Suppressor macrophage treated with lipopolysaccharide for 4 hours (primary cell): ENCODE results near the gene AP1G1.
A peak's percentile ranks its signal among the peaks of the same experiment; 100 is the strongest.
"Not testable (repeated sequence)": the region's sequence is repeated elsewhere in the genome, so short reads cannot be mapped to it uniquely, and the experiment has no call there.

Experiments
- DNase-seq: peaks from one replicate; pipeline ENCODE4 v3.0.0-alpha.2; 2020

The AP1G1 gene

DNA sequence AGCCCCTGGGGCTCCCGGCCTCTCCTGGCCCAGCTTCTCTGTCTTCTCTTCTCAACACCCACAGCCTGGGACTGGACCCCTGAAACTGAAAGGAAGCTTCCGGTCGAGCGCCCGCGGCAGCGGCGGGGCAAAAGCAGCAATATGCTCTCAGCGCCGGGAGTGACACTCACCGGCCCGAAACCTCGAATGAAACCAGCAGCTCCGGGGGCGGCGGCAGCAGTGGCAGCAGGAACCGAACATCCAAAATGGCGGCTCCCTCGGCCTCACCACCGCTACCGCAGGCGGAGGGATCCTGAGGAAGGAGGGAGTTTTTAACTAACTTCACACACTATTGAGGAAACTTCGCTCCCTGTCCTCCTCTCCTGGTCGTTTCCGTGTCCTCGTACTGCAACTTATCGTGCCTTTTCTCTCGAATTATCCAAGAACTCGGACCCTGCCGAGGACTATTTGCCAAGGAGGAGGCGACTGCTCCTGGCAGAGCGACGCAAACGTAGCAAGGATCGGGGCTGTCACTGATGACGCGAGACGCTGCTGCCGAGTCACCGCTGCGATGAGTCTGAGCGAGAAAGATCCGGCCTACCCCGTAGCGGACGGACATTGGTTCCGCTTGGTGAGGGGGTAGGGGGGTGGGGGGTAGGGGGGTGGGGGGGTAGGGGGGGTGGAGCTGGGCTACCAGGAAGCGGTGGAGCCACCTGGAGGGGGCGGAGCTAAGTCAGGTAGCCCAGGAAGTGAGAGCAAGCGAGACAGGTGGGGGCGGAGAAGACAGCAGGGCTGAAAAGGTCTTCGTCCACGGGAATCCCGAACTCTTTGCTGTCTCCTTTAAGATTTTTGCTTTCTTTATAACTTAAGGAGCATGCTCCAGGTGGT is at the start of gene AP1G1:
AP1G1 (minus strand) TSS at position 242 of the 867 bp plus-strand sequence. CDS start 19,355 bp downstream, outside the sequence.
- peak; percentile 97 for DNase-seq

GRCh38 chr16:71855937-71856662 is 47.5 kb upstream of the AP1G1 start:
- no peak for DNase-seq

DNA sequence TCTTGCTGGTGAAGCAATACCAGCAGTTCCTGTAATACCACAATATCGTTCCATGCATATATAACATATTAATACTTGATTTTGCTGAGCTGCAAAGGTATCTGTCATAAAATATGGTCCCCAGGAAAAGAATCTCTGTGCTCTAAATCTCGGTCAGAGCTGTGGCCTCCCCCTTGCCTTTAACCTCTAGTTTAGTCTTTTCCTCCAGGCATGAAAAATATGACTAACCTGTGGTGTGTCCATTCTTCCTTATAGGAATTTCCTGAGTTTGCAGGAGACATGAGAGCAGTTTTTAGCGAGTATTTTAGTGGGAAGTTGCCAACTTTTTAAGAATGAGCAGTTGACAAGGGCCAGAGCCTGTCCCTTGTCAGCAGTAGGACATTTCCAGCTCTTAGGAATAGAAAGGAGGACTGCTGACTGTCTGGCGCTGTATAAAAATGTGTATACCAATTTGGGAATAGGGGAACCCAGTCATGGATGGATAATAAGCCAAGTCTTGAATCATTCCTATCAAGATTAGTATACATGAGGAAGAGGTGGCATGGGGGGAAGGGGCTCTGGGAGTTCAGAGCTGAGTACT is 45.8 kb upstream of the AP1G1 start:
- no peak for DNase-seq

DNA sequence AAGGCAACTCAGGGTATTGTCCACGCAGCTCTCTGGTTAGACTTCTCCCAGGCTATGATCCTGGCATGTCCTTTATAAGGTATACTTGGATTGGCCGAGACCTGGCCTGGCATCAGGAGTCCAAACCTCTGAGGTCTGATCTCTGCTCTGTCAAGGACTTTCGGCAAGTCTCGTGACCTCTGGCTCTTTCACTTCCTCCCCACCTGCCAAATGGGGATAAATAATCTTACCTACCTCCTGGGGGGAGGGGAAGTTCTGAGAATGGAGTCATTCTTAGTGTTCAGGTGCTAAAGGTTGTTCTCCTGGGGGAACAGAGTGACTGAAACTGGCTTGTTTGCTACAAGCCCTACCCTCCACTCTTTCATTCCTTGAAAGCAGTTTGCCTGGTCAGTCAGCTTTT is 44.8 kb upstream of the AP1G1 start:
- no peak for DNase-seq

GRCh38 chr16:71852561-71852960 is 43.9 kb upstream of the AP1G1 start:
- DNase-seq, result no peak

- DNase-seq, result no peak
These were observed 43.5 kb upstream of the AP1G1 start for GRCh38 chr16:71852158-71852557.

- DNase-seq, result no peak
These were observed 43.1 kb upstream of the AP1G1 start for GRCh38 chr16:71851746-71852145.

DNA sequence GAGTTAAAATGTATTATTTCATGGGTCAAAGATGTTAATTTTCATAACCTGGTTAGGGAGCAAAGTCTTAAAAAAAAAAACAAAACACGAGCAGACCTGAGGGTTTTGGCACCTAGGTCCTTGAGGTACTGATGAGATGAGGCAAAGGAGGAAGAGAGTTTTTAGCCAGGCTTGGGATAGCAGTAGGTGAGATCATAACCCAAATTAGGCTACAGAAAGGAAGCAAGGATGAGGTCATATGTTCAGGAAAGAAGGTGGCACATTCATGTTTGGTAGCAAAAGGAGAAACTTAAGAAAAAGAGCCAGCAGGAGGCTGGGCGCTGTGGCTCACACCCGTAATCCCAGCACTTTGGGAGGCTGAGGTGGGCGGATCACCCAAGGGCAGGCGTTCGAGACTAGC is 40.0 kb upstream of the AP1G1 start:
- no peak for DNase-seq

GRCh38 chr16:71847096-71847495 is 38.5 kb upstream of the AP1G1 start:
- DNase-seq, result no peak

GRCh38 chr16:71846431-71846830 is 37.8 kb upstream of the AP1G1 start:
- DNase-seq, result peak; percentile 17

DNA sequence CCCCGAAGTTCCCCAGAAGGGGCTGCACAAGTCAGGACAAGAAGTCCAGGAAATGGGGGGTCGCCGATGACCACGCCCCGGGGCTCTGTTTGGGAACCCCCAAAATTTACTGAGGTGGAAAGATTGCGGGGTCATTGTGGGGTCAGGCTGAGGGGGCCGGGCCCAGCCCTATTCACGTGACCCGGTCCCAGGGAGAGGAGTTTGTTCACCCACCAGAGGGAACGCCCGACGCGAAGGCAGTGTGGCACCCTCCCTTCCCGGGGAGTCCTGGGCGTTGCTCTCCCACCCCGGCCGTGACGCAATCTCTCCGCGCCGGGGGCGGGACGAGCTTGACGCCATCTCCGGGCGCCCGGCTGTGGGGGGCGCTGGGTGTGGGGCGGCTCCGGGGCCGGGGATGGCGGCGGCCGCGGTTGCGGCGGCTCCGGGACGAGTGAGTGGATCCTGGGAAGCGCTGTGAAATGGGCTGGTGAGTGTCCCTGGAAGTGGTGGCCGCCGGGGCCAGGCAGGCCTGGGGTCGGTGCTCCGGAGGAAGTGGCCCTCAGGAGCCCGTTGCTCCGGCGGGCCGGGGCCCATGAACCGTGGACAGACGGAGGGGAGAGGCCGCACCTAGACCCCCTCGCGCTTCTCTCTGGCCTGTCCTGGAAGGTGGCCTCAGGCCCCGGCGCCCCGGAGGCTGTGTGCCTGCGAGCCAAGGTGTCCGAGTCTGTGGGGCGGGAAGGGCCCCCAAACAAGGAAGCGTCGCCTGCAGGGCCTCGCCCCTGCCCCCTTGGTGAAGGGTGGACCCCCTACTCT is 37.2 kb upstream of the AP1G1 start, which contains the start of gene ATXN1L:
ATXN1L (plus strand) TSS at position 338 of the 792 bp plus-strand sequence. CDS start 3,765 bp downstream, outside the sequence.
- peak; percentile 97 for DNase-seq

DNA sequence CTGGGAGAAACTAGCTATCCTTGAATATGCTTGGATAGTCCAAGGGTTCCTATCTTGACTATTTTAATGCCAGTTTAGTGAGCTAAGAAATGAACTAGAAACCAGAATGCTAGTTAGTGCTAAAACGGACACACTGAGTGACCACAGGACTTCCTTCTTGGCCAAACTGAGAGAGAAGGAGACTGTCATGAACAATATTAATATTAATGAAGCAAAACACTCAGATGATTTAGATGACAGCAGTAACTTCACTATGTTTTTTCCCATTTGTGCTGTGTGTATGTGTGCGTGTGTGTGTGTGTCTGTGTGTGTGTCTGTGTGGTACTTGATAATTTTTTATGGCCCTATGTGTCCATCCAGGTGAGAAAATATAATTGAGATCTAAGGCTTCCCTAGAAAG is 34.9 kb upstream of the AP1G1 start:
- no peak for DNase-seq

- no peak for DNase-seq
These were observed 31.4 kb upstream of the AP1G1 start for GRCh38 chr16:71840052-71840451.

GRCh38 chr16:71837150-71837549 is 28.5 kb upstream of the AP1G1 start:
- no peak for DNase-seq

DNA sequence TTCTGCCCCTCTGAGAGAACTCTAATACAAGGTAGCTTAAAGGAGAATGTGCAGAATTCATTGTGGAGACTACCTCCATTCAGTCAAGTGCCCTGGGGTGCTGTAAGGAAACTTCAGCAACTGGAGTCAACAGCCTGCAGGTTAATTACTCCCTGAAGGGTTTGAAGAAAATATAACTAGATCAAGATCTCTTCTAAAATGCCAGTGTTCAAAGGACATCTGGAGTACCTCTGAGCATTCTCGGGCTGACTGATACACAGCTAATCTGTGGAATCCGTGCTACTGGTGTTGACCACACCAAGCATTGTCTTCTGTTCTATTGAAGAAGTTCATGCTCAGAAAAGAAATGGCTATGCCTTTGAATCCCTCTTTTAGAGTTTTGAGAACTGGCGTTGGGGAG is 25.7 kb upstream of the AP1G1 start:
- no peak for DNase-seq

DNA sequence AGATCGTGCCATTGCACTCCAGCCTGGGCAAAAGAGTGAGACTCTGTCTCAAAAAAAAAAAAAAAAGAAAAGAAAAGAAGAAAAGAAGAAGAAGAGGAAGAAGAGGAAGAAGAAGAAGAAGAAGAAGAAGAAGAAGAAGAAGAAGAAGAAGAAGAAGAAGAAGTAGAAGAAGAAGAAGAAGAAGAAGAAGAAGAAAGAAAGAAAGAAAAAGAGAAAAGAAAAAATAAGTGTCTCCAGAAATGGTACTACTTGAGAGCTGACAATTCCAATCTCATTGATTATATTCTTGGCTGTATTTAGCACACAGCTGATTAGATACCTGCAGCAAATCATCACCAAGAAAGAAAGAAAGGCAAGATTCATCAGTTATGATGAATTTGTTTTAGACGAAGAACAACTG is 23.5 kb upstream of the AP1G1 start:
- not testable (repeated sequence) for DNase-seq

DNA sequence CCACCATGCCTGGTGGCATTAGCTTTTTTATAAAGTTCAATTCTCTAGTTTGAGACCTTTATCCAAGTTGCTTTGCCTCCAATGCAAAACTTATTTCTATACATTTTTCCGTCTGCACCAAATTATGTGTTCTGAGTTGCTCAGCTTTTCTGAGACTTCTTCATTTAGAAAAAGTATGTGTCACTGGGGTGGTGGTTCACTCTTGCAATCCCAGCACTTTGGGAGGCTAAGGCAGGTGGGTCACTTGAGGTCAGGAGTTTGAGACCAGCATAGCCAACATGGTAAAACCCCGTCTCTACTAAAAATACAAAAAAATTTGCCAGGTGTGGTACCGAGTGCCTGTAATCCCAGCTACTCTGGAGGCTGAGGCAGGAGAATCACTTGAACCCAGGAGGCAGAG is 23.1 kb upstream of the AP1G1 start:
- DNase-seq, result not testable (repeated sequence)

DNA sequence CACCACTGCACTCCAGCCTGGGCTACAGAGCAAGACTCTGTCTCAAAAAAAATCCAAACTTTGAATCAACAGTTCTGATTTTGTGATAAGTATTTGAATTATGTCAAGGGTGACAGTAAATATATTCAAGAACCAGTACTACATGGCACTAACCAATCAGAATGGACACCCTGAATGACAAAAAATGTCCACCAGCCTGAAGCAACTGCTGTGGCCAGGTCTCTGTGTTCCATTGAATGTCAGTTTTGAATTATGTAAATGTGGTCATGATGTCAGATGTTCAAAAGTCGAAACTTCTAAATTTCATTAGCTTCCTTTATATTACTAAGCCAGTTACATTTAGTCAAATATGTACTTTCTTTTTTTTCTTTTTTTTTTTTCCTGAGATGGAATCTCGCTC is 21.7 kb upstream of the AP1G1 start:
- DNase-seq, result no peak

DNA sequence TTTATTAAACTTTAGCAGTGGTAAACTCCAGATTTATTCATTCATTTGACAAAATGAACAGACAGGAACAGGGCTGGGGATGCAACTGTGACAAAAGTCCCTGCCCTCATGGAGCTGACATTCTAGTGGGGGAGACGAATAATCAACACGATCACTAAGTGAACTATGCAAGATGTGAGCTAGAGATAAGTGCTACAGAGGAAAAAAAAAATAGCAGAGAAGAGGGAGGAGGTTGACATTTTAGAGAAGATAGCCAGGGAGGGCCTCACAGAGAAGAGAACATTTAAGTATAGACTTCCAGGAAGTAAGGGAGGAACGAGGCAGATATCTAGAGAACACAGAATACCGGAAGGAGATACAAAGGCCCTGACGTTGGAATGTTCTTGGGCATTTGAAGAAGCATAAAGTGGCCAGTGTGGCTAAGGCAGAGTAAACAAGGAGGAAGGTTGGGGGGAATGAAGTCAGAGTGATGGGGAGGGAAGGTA is 17.9 kb upstream of the AP1G1 start:
- DNase-seq, result no peak

DNA sequence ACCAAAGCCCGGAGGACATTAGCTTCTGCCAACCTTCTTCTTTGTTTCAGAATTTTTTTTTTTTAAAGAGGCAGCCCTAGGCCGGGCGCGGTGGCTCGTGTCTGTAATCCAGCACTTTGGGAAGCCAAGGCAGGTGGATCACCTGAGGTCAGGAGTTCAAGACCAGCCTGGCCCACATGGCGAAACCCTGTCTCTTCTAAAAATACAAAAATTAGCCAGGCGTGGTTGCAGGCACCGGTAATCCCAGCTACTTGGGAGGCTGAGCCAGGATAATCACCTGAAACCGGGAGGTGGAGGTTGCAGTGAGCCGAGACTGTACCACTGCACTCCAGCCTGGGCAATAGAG is 8.5 kb upstream of the AP1G1 start:
- DNase-seq, result not testable (repeated sequence)

- DNase-seq, result no peak
These were observed 2.7 kb upstream of the AP1G1 start for GRCh38 chr16:71811261-71811803.

GRCh38 chr16:71810155-71810530 is 1.5 kb upstream of the AP1G1 start:
- peak; percentile 45 for DNase-seq
